Astrocyte (in vitro differentiated cells and primary cell): ENCODE results near the gene ULBP1.

ENCODE experiments used
- CTCF ChIP-seq: IDR thresholded peaks from 2 replicates; pipeline ENCODE4 v1.5.1; 2011; ENCODE audit warnings: low read depth, mild to moderate bottlenecking, inconsistent platforms, low read length, moderate library complexity; ENCODE audit not compliant: insufficient read depth
- EZH2 ChIP-seq: IDR thresholded peaks from 2 replicates; pipeline ENCODE4 v1.6.1; 2012; ENCODE audit warnings: mild to moderate bottlenecking, low read length, inconsistent platforms; ENCODE audit not compliant: insufficient read depth

GRCh38 chr6:149938571-149939355 lies 25.0 kb upstream of the ULBP1 start:
- no peak for TF ChIP-seq CTCF
- TF ChIP-seq EZH2: peak; percentile 78
